GM12878 (cell line): ENCODE results near the gene HDHD3. TPM values are rescaled to one million over a fixed set of nuclear protein-coding genes. Genes with fewer than 3 reads are reported as not detected.

Experiments
- ATF2 ChIP-seq: IDR thresholded peaks from 2 replicates; pipeline ENCODE4 v1.6.1; 2012; ENCODE audit warnings: low read length, inconsistent platforms
- CBX3 ChIP-seq: fragments of 200-600 bp; sonication (generic); IDR thresholded peaks from 2 replicates; pipeline ENCODE4 v1.6.1; 2016; ENCODE audit warnings: low read depth, borderline replicate concordance
- CEBPZ ChIP-seq: fragments of 150-350 bp; IDR thresholded peaks from 2 replicates; pipeline ENCODE4 v1.6.1; 2016; ENCODE audit warnings: low read depth, low read length
- E2F4 ChIP-seq: IDR thresholded peaks from 2 replicates; pipeline ENCODE4 v1.6.1; 2012; ENCODE audit warnings: low read depth, low read length, improper control_type of control experiment
- E2F8 ChIP-seq: fragments of 450-650 bp; IDR thresholded peaks from 2 replicates; pipeline ENCODE4 v1.6.1; 2018; ENCODE audit warnings: mild to moderate bottlenecking, low read depth, moderate library complexity; ENCODE audit not compliant: partially characterized antibody
- FOXK2 ChIP-seq: fragments of 450-650 bp; IDR thresholded peaks from 2 replicates; pipeline ENCODE4 v1.6.1; 2017; ENCODE audit warnings: mild to moderate bottlenecking, moderate library complexity
- USF2 ChIP-seq: IDR thresholded peaks from 2 replicates; pipeline ENCODE4 v1.6.1; 2011; ENCODE audit warnings: low read depth, low read length, improper control_type of control experiment, borderline replicate concordance
- ZBTB4 ChIP-seq: fragments of 450-650 bp; formaldehyde crosslinking; IDR thresholded peaks from 2 replicates; pipeline ENCODE4 v1.4.0; 2022; ENCODE audit warnings: mild to moderate bottlenecking, moderate library complexity
- ZNF687 ChIP-seq: fragments of 450-650 bp; IDR thresholded peaks from 2 replicates; pipeline ENCODE4 v1.6.1; 2017; ENCODE audit warnings: mild to moderate bottlenecking, moderate library complexity
- ZSCAN29 ChIP-seq: fragments of 450-650 bp; IDR thresholded peaks from 2 replicates; pipeline ENCODE4 v1.6.1; 2017; ENCODE audit warnings: mild to moderate bottlenecking, moderate library complexity
- polyA plus RNA-seq, 11 experiments: library from polyadenylated mRNA; depleted of rRNA in 4 of 11; unstranded in 6 of 11; stranded (reverse) in 5 of 11; fragments of >200 nt; fragmentation: Nextera tagmentation in 4 of 11; fragmentation: Illumina TruSeq in 1 of 11; extraction: Ambion mirVana in 4 of 11; extraction: Trizol in 1 of 11; gene quantifications; 1 replicate in 1 of 11; 2 replicates in 10 of 11; pipeline versions ENCODE4 v1.2.1 to v1.2.3, GENCODE V29; 2011 to 2016; ENCODE audit warnings: inconsistent platforms in 2 of 11, missing spikeins in 2 of 11, low read depth in 1 of 11
- total RNA-seq, 4 experiments: library from RNA; depleted of rRNA in 3 of 4; stranded (reverse); fragments of >200 nt in 3 of 4; fragmentation: Illumina TruSeq in 1 of 4; extraction: Trizol in 1 of 4; gene quantifications; 2 replicates each; pipeline versions ENCODE4 v1.2.1 to v1.2.3, GENCODE V29; 2013 to 2021

Gene HDHD3
- total and polyA plus RNA-seq, 10 of the 15 experiments (the other 5 are each of a cell fraction or from before 2014, with no cell fraction given): 1.3 to 29.4 (median 17.9) TPM

- TF ChIP-seq ZNF687: peak; percentile 8; the same call in 1 of the 2 replicates
- TF ChIP-seq CBX3: no peak
- no peak for TF ChIP-seq E2F8
- TF ChIP-seq ZBTB4: no peak
- no peak; the same call in 1 of the 2 replicates for TF ChIP-seq ATF2
- TF ChIP-seq FOXK2: peak; percentile 22
- TF ChIP-seq E2F4: peak; percentile 91
- TF ChIP-seq ZSCAN29: peak; percentile 50; the same call in 1 of the 2 replicates
- TF ChIP-seq CEBPZ: no peak
- peak; percentile 90 for TF ChIP-seq USF2
Measured at GRCh38 chr9:113410207-113410864, 33.5 kb upstream of the HDHD3 start, which contains the start of the genes C9orf43 and POLE3 (continued).
